Neural progenitor cell (in vitro differentiated cells): ENCODE results near the gene PHC3. TPM values are rescaled to one million over a fixed set of nuclear protein-coding genes. Genes with fewer than 3 reads are reported as not detected.

Experiments used
- DNase-seq: peaks from one replicate; pipeline ENCODE4 v3.0.0-alpha.2; 2016; ENCODE audit warnings: low spot score
- H2AFZ ChIP-seq: fragments of 200-600 bp; sonication (generic); replicated peaks from 2 replicates; pipeline ENCODE4 v1.6.1; 2016; ENCODE audit warnings: antibody characterized with exemption
- H3F3A ChIP-seq: fragments of 200-600 bp; sonication (generic); 2 replicates; pipeline ENCODE4 v1.6.1; 2016; ENCODE audit warnings: antibody characterized with exemption, low read depth
- H3K27ac ChIP-seq: fragments of 200-600 bp; sonication (generic); 2 replicates; pipeline ENCODE4 v1.5.1; 2016; ENCODE audit warnings: mild to moderate bottlenecking
- H3K27me3 ChIP-seq: fragments of 200-600 bp; sonication (generic); 2 replicates; pipeline ENCODE4 v1.6.1; 2016; ENCODE audit warnings: mild to moderate bottlenecking, moderate library complexity
- H3K36me3 ChIP-seq: fragments of 200-600 bp; sonication (generic); 2 replicates; pipeline ENCODE4 v1.5.1; 2016
- H3K4me1 ChIP-seq: fragments of 200-600 bp; sonication (generic); 2 replicates; pipeline ENCODE4 v1.6.1; 2016; ENCODE audit warnings: mixed run types
- H3K4me2 ChIP-seq: fragments of 200-600 bp; sonication (generic); 2 replicates; pipeline ENCODE4 v1.6.1; 2016
- H3K4me3 ChIP-seq: fragments of 200-600 bp; sonication (generic); 2 replicates; pipeline ENCODE4 v1.5.1; 2016
- H3K79me2 ChIP-seq: fragments of 200-600 bp; sonication (generic); 2 replicates; pipeline ENCODE4 v1.6.1; 2016; ENCODE audit warnings: low read depth
- H3K9ac ChIP-seq: fragments of 200-600 bp; sonication (generic); 2 replicates; pipeline ENCODE4 v1.6.1; 2016
- H3K9me3 ChIP-seq: fragments of 200-600 bp; sonication (generic); 2 replicates; pipeline ENCODE4 v1.5.1; 2016; ENCODE audit warnings: low read depth
- H4K20me1 ChIP-seq: fragments of 200-600 bp; sonication (generic); 2 replicates; pipeline ENCODE4 v1.6.1; 2016; ENCODE audit warnings: low read depth
- H3K27ac Mint-ChIP-seq: 3 replicates; pipeline ENCODE4 v1.8.0; 2021; ENCODE audit warnings: mixed read lengths
- H3K27me3 Mint-ChIP-seq: 2 replicates; pipeline ENCODE4 v1.8.0; 2022; ENCODE audit warnings: low read depth, mild to moderate bottlenecking, inconsistent platforms, moderate library complexity, mixed read lengths; ENCODE audit not compliant: insufficient read depth
- H3K36me3 Mint-ChIP-seq: 3 replicates; pipeline ENCODE4 v1.8.0; 2021; ENCODE audit warnings: mixed read lengths
- H3K4me1 Mint-ChIP-seq: 3 replicates; pipeline ENCODE4 v1.8.0; 2021; ENCODE audit warnings: mixed read lengths
- H3K4me3 Mint-ChIP-seq: 3 replicates; pipeline ENCODE4 v1.8.0; 2021; ENCODE audit warnings: mild to moderate bottlenecking, moderate library complexity, mixed read lengths
- H3K9me3 Mint-ChIP-seq: 3 replicates; pipeline ENCODE4 v1.8.0; 2020; ENCODE audit warnings: mixed read lengths
- EZH2 ChIP-seq: fragments of 200-600 bp; sonication (generic); IDR thresholded peaks from 2 replicates; pipeline ENCODE4 v1.6.1; 2017; ENCODE audit warnings: antibody characterized with exemption, mild to moderate bottlenecking, moderate library complexity
- EZH2phosphoT487 ChIP-seq: fragments of 200-600 bp; sonication (generic); IDR thresholded peaks from 2 replicates; pipeline ENCODE4 v1.6.1; 2017; ENCODE audit warnings: antibody characterized with exemption
- total RNA-seq: library from RNA; depleted of rRNA; stranded (reverse); fragments of >200 nt; gene quantifications from 2 replicates; pipeline ENCODE4 v1.2.3, GENCODE V29; 2015; ENCODE audit warnings: low replicate concordance
- TF ChIP-seq, protein P1 (sequence below): fragments of 200-600 bp; sonication (generic); IDR thresholded peaks from 2 replicates; pipeline ENCODE4 v1.5.1; 2017; ENCODE audit warnings: antibody characterized with exemption, mild to moderate bottlenecking

The PHC3 gene
- total RNA-seq, 1 donor from 2014 or later = 27.3 TPM

DNA sequence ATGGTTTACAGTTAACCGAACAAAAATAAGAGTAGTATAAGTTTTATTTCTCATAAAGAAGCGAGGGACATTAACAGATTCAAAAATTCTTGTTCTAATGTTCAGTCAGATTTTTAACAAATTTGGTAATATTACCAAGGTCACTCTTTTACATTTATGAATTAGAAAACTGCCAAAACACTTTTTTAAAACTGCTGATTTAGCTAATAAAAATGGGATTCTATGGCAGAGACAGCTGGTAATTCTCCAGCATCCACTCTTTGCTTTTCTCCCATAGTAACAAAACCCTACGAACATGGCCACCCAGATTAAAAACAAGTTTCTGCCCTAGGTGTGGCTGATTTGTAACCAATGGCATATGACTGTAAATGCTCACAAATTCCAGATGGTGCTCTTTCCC lies 72.6 kb downstream of the PHC3 start:
- Histone ChIP-seq H3F3A (no peaks in the 10 kb centered on the region), H3K4me1 (no peaks in the 10 kb centered on the region), H3K79me2 (no peaks in the 10 kb centered on the region), H3K4me3 (no peak overlapping the region), H3K27me3 (no peaks in the 10 kb centered on the region), H2AFZ (no peak overlapping the region), H3K4me2 (no peak overlapping the region), H3K36me3 (peaks cover 12% of the 10 kb centered on the region), H3K9me3 (no peaks in the 10 kb centered on the region), H3K9ac (no peak overlapping the region), H4K20me1 (no peaks in the 10 kb centered on the region), H3K27ac (no peak overlapping the region)
- peaks cover 16% of the 10 kb centered on the region for H3K36me3 Mint-ChIP-seq
- H3K9me3 Mint-ChIP-seq = no peaks in the 10 kb centered on the region
- no peaks in the 10 kb centered on the region for H3K27me3 Mint-ChIP-seq
- H3K4me1 Mint-ChIP-seq = no peaks in the 10 kb centered on the region
- no peak overlapping the region for H3K27ac Mint-ChIP-seq
- DNase-seq = no peak
- H3K4me3 Mint-ChIP-seq = no peak overlapping the region
- TF ChIP-seq, protein P1, sequence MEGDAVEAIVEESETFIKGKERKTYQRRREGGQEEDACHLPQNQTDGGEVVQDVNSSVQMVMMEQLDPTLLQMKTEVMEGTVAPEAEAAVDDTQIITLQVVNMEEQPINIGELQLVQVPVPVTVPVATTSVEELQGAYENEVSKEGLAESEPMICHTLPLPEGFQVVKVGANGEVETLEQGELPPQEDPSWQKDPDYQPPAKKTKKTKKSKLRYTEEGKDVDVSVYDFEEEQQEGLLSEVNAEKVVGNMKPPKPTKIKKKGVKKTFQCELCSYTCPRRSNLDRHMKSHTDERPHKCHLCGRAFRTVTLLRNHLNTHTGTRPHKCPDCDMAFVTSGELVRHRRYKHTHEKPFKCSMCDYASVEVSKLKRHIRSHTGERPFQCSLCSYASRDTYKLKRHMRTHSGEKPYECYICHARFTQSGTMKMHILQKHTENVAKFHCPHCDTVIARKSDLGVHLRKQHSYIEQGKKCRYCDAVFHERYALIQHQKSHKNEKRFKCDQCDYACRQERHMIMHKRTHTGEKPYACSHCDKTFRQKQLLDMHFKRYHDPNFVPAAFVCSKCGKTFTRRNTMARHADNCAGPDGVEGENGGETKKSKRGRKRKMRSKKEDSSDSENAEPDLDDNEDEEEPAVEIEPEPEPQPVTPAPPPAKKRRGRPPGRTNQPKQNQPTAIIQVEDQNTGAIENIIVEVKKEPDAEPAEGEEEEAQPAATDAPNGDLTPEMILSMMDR = no peak
- no peak for TF ChIP-seq EZH2phosphoT487
- TF ChIP-seq EZH2 = no peak

DNA sequence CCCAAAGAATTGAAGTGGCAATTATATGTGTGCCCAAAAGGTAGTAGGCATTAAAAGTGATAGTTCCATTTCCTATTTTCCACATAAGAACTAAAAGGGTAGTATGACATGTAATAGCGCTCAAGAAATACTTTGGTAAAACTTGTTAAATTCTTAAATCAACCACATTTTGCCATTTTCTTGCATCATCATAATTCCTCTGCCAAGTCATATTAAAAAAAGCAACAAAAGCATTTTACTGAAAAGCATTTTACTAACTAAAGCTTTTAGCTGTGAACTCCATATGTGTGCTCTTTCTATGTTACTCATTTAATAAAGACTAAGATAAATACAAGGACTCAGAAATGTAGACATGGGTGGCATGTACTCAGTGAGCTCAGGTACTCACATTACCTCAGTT lies 73.6 kb downstream of the PHC3 start:
- Mint-ChIP-seq H3K4me1 (no peaks in the 10 kb centered on the region), H3K9me3 (no peaks in the 10 kb centered on the region), H3K36me3 (peaks cover 11% of the 10 kb centered on the region), H3K27ac (no peak overlapping the region), H3K4me3 (no peak overlapping the region), H3K27me3 (no peaks in the 10 kb centered on the region)
- H3K27me3 ChIP-seq = no peaks in the 10 kb centered on the region
- peaks cover 15% of the 10 kb centered on the region for H3K36me3 ChIP-seq
- no peaks in the 10 kb centered on the region for H4K20me1 ChIP-seq
- no peaks in the 10 kb centered on the region for H3K9me3 ChIP-seq
- H3K4me1 ChIP-seq = no peaks in the 10 kb centered on the region
- H3K9ac ChIP-seq = no peak overlapping the region
- no peaks in the 10 kb centered on the region for H3F3A ChIP-seq
- TF ChIP-seq EZH2 (no peak), EZH2phosphoT487 (no peak)
- TF ChIP-seq, protein P1 = no peak
- no peak overlapping the region for H3K4me3 ChIP-seq
- H3K79me2 ChIP-seq = no peaks in the 10 kb centered on the region
- no peak overlapping the region for H3K27ac ChIP-seq
- H3K4me2 ChIP-seq = no peak overlapping the region
- no peak for DNase-seq
- no peak overlapping the region for H2AFZ ChIP-seq

DNA sequence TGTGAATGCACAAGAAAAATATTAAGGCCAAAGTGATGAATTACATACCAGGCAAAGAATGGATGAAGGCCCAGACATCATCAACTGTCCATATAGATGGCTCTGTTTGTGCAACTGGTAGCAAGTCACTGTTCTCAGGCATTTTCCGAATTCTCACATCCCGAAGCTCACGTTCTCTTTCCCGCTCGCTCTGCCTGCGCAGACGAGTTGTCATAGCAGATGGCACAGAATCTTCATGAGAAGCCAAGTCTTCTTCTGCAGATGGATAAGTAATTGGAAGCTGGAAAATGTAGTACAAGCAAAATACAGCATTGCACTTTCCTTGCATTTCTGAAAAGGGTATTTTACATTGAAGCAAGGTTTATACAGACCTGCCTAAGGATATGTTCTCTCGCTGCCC lies 79.1 kb downstream of the PHC3 start:
- no peak overlapping the region for H3K4me2 ChIP-seq
- DNase-seq = no peak
- H3K36me3 ChIP-seq = peaks cover 29% of the 10 kb centered on the region
- no peaks in the 10 kb centered on the region for H4K20me1 ChIP-seq
- H3K79me2 ChIP-seq = no peaks in the 10 kb centered on the region
- TF ChIP-seq EZH2 (no peak), EZH2phosphoT487 (no peak)
- TF ChIP-seq, protein P1 = no peak
- no peaks in the 10 kb centered on the region for H3K9me3 Mint-ChIP-seq
- no peaks in the 10 kb centered on the region for H3F3A ChIP-seq
- H3K27ac Mint-ChIP-seq = no peak overlapping the region
- H3K4me3 ChIP-seq = no peak overlapping the region
- no peaks in the 10 kb centered on the region for H3K27me3 Mint-ChIP-seq
- H3K36me3 Mint-ChIP-seq = peaks cover 9% of the 10 kb centered on the region
- no peak overlapping the region for H2AFZ ChIP-seq
- no peak overlapping the region for H3K27ac ChIP-seq
- no peaks in the 10 kb centered on the region for H3K4me1 Mint-ChIP-seq
- no peaks in the 10 kb centered on the region for H3K4me1 ChIP-seq
- H3K9me3 ChIP-seq = no peaks in the 10 kb centered on the region
- no peaks in the 10 kb centered on the region for H3K27me3 ChIP-seq
- no peak overlapping the region for H3K4me3 Mint-ChIP-seq
- H3K9ac ChIP-seq = no peak overlapping the region
